ENCODE data around the gene KY.

- TF ChIP-seq CTCF (IDR thresholded peaks at IDR 0.05) (no peak), POLR2A (IDR thresholded peaks at IDR 0.05) (no peak)
These were observed 36.8 kb upstream of the KY start for GRCh38 chr3:134687642-134688041.
